ENCODE measurements around the gene SSH2.
A peak's percentile ranks its signal among the peaks of the same experiment; 100 is the strongest.

The SSH2 gene

GRCh38 chr17:29807520-29808361, 122.3 kb downstream of the SSH2 start:
- DNase-seq (ENCODE audit: low spot score), result peak; percentile 59
- peak; percentile 49 for TF ChIP-seq CTCF (IDR thresholded peaks at IDR 0.05; ENCODE audit: extremely low read depth, missing control alignments)

DNA sequence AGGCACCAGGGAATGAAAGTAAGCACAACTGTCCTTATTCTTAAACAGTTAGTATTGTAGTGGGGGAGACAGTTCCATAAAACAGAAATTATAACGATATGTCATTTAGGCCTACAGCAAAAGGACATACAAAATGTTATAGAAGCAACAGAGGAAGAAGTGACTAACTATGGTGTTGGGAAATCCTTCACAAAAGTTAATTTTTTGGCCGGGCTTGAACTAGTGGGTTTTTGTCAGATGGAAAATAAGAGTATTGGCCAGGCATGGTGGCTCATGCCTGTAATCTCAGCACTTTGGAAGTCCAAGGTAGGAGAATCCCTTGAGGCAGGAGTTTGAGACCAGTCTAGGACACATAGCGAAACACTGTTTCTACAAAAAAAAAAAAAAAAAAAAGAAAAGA, 127.8 kb downstream of the SSH2 start:
- DNase-seq (ENCODE audit: low spot score), result no peak
- no peak for TF ChIP-seq CTCF (IDR thresholded peaks at IDR 0.05; ENCODE audit: extremely low read depth, missing control alignments)

DNA sequence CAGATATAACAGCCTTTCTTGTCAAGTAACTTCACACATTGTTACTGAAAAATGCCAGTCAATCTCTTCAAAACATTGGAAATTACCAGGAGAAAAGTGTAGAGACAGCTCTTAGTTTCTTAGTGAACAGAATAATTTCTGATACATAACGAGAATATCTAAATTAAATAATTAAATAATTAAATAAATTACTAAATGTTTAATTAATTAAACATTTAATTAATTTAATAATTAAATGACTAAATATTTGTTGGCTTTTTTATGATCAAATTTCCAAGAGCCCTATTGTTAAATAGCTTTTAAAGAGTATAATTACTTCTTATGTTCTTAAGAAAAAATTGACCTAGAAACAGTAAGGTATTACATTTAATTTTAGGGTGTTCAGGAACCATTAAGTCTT, 129.6 kb downstream of the SSH2 start:
- TF ChIP-seq CTCF (IDR thresholded peaks at IDR 0.05; ENCODE audit: extremely low read depth, missing control alignments), result no peak
- no peak for DNase-seq (ENCODE audit: low spot score)

- no peak for DNase-seq (ENCODE audit: low spot score)
Measured at GRCh38 chr17:29796652-29797051, 133.4 kb downstream of the SSH2 start.

GRCh38 chr17:29793501-29793900, 136.5 kb downstream of the SSH2 start:
- no peak for DNase-seq (ENCODE audit: low spot score)
- TF ChIP-seq CTCF (IDR thresholded peaks at IDR 0.05; ENCODE audit: extremely low read depth, missing control alignments), result no peak

More at GRCh38 chr17:29796652-29797051, 133.4 kb downstream of the SSH2 start:
- TF ChIP-seq CTCF (IDR thresholded peaks at IDR 0.05; ENCODE audit: extremely low read depth, missing control alignments), result no peak

DNA sequence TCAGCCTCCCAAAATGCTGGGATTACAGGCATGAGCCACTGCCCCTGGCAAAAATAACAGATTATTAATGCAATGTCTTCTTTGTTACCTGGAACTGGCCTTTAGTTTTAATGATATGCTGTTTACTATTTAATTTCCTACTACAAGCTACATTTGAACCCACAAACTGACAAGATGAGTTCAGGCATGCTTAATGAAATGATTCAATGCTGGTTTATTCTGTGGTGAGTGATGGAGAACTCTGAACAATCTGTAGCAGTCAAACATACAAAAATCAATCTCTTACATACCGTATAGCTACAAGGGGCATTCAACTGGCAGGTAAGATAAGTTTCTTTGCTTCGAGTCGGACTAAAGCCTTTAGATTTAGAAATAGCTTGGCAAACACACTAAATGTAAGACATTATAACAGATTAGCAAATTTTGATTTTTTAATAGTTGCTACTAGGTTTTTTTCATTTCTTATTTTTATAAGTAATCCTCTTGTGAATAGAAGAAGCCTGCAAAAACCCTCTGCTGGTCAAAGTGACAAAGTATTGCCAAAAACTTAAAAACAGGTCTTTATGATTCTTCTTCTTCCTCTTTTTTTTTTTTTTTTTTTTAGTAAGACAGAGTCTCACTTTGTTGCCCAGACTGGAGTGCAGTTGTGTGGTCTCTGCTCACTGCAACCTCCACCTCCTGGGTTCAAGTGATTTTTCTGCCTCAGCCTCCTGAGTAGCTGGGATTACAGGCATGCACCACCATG, 138.5 kb downstream of the SSH2 start:
- DNase-seq (ENCODE audit: low spot score), result no peak
- no peak for TF ChIP-seq CTCF (IDR thresholded peaks at IDR 0.05; ENCODE audit: extremely low read depth, missing control alignments)

Measured in GM20000 (cell line).